M059J (cell line): ENCODE measurements around the gene ASS1. TPM values are rescaled to one million over a fixed set of nuclear protein-coding genes. Genes with fewer than 3 reads are reported as not detected.

Experiments used
- DNase-seq: peaks from one replicate; pipeline ENCODE4 v3.0.0-alpha.2; 2012; ENCODE audit warnings: low read depth
- total RNA-seq: library from RNA; depleted of rRNA; stranded (reverse); fragments of >200 nt; shearing (Covaris generic); gene quantifications from 2 replicates; pipeline ENCODE4 v1.2.3, GENCODE V29; 2014

The ASS1 gene
- total RNA-seq, 1 experiment from 2014 or later: 0.74 TPM

GRCh38 chr9:130473009-130473408 lies 28.2 kb downstream of the ASS1 start:
- DNase-seq: no peak

- peak; percentile 21 for DNase-seq
Measured at GRCh38 chr9:130473566-130473965, 28.8 kb downstream of the ASS1 start.

GRCh38 chr9:130474106-130474505 lies 29.3 kb downstream of the ASS1 start:
- DNase-seq: no peak

GRCh38 chr9:130476151-130476730 lies 31.5 kb downstream of the ASS1 start:
- DNase-seq: no peak

GRCh38 chr9:130477564-130477963 lies 32.8 kb downstream of the ASS1 start:
- DNase-seq: no peak

GRCh38 chr9:130478152-130478551 lies 33.4 kb downstream of the ASS1 start:
- DNase-seq: no peak

- DNase-seq: no peak
Measured at GRCh38 chr9:130478736-130479575, 34.2 kb downstream of the ASS1 start.

GRCh38 chr9:130479587-130479986 lies 34.8 kb downstream of the ASS1 start:
- DNase-seq: no peak

- peak; percentile 30 for DNase-seq
Measured at GRCh38 chr9:130480673-130481072, 35.9 kb downstream of the ASS1 start.

GRCh38 chr9:130482463-130482862 lies 37.7 kb downstream of the ASS1 start:
- no peak for DNase-seq

- DNase-seq: no peak
Measured at GRCh38 chr9:130483371-130483971, 38.7 kb downstream of the ASS1 start.

GRCh38 chr9:130484362-130485072 lies 39.8 kb downstream of the ASS1 start:
- no peak for DNase-seq

- DNase-seq: no peak
Measured at GRCh38 chr9:130486103-130486502, 41.3 kb downstream of the ASS1 start.

GRCh38 chr9:130487500-130487899 lies 42.7 kb downstream of the ASS1 start:
- DNase-seq: no peak

GRCh38 chr9:130488621-130489330 lies 44.0 kb downstream of the ASS1 start:
- DNase-seq: no peak

GRCh38 chr9:130490981-130491380 lies 46.2 kb downstream of the ASS1 start:
- no peak for DNase-seq

- DNase-seq: no peak
Measured at GRCh38 chr9:130491830-130492482, 47.2 kb downstream of the ASS1 start.

GRCh38 chr9:130493021-130493420 lies 48.3 kb downstream of the ASS1 start:
- DNase-seq: no peak

GRCh38 chr9:130493476-130493875 lies 48.7 kb downstream of the ASS1 start:
- DNase-seq: no peak

- no peak for DNase-seq
Measured at GRCh38 chr9:130495067-130495466, 50.3 kb downstream of the ASS1 start.

GRCh38 chr9:130497139-130497538 lies 52.4 kb downstream of the ASS1 start:
- no peak for DNase-seq
